Liver (tissue), 9 donors: Measurements from ENCODE around the gene ZNHIT2. TPM values are rescaled to one million over a fixed set of nuclear protein-coding genes. Genes with fewer than 3 reads are reported as not detected.

Source experiments
- DNase-seq: peaks from one replicate; pipeline ENCODE4 v3.0.0-alpha.2; 2017; ENCODE audit warnings: low spot score
- H3K27ac ChIP-seq, 2 donors: one replicate each; pipeline ENCODE4 v1.7.0; 2013; ENCODE audit warnings: inconsistent platforms in 2 of 2, low read length in 2 of 2, control low read depth in 1 of 2, low read depth in 1 of 2, mild to moderate bottlenecking in 1 of 2
- H3K27me3 ChIP-seq, 4 donors: one replicate each; pipeline versions ENCODE4 v1.6.1 to v1.7.0; 2013; ENCODE audit warnings: low read length in 3 of 4, inconsistent platforms in 1 of 4, mild to moderate bottlenecking in 1 of 4, moderate library complexity in 1 of 4; ENCODE audit not compliant: control insufficient read depth in 4 of 4, insufficient read depth in 4 of 4
- H3K36me3 ChIP-seq, 4 donors: one replicate each; pipeline versions ENCODE4 v1.6.1 to v1.7.0; 2013; ENCODE audit warnings: low read length in 3 of 4, mild to moderate bottlenecking in 3 of 4, low read depth in 1 of 4, moderate library complexity in 1 of 4; ENCODE audit not compliant: control insufficient read depth in 4 of 4, insufficient read depth in 3 of 4
- H3K4me1 ChIP-seq, 4 donors: one replicate each; pipeline versions ENCODE4 v1.6.1 to v1.7.0; 2013; ENCODE audit warnings: low read length in 3 of 4, mild to moderate bottlenecking in 3 of 4, moderate library complexity in 1 of 4; ENCODE audit not compliant: control insufficient read depth in 4 of 4, insufficient read depth in 4 of 4
- H3K4me3 ChIP-seq, 3 donors: one replicate each; pipeline versions ENCODE4 v1.6.1 to v1.7.0; 2013; ENCODE audit warnings: low read length in 3 of 3, control low read depth in 1 of 3, low read depth in 1 of 3, mild to moderate bottlenecking in 1 of 3
- H3K9ac ChIP-seq, 2 donors: one replicate each; pipeline ENCODE4 v1.7.0; 2013; ENCODE audit warnings: low read length in 2 of 2, mild to moderate bottlenecking in 2 of 2, moderate library complexity in 2 of 2, control low read depth in 1 of 2, low read depth in 1 of 2
- H3K9me3 ChIP-seq, 4 donors: one replicate each; pipeline versions ENCODE4 v1.6.1 to v1.7.0; 2013; ENCODE audit warnings: low read length in 3 of 4; ENCODE audit not compliant: control insufficient read depth in 4 of 4
- EGR1 ChIP-seq, 2 donors: IDR thresholded peaks; 2 replicates each; pipeline ENCODE4 v1.6.1; 2016 to 2018; ENCODE audit warnings: antibody characterized with exemption in 2 of 2, low read depth in 2 of 2
- FOXA1 ChIP-seq: IDR thresholded peaks from 2 replicates; pipeline ENCODE4 v1.6.1; 2016; ENCODE audit warnings: antibody characterized with exemption
- FOXA2 ChIP-seq: IDR thresholded peaks from 2 replicates; pipeline ENCODE4 v1.6.1; 2016; ENCODE audit warnings: antibody characterized with exemption
- GABPA ChIP-seq, 2 donors: IDR thresholded peaks in 1 of 2; conservative IDR thresholded peaks in 1 of 2; 2 replicates each; pipeline ENCODE4 v1.6.1; 2016; ENCODE audit warnings: antibody characterized with exemption in 2 of 2, mild to moderate bottlenecking in 1 of 2, moderate library complexity in 1 of 2
- HNF4A ChIP-seq, 2 donors: conservative IDR thresholded peaks; 2 replicates each; pipeline ENCODE4 v1.6.1; 2016; ENCODE audit warnings: antibody characterized with exemption in 2 of 2, mild to moderate bottlenecking in 2 of 2
- HNF4G ChIP-seq: IDR thresholded peaks from 2 replicates; pipeline ENCODE4 v1.6.1; 2016; ENCODE audit warnings: antibody characterized with exemption
- JUND ChIP-seq, 2 donors: IDR thresholded peaks; 2 replicates each; pipeline ENCODE4 v1.6.1; 2016; ENCODE audit warnings: antibody characterized with exemption in 2 of 2
- NR2F2 ChIP-seq: IDR thresholded peaks from 2 replicates; pipeline ENCODE4 v1.6.1; 2016; ENCODE audit warnings: antibody characterized with exemption
- RAD21 ChIP-seq, 2 donors: IDR thresholded peaks; 2 replicates each; pipeline ENCODE4 v1.6.1; 2016; ENCODE audit warnings: antibody characterized with exemption in 2 of 2, mild to moderate bottlenecking in 2 of 2
- RXRA ChIP-seq, 2 donors: IDR thresholded peaks; 2 replicates each; pipeline ENCODE4 v1.6.1; 2017 to 2018; ENCODE audit warnings: antibody characterized with exemption in 2 of 2, mild to moderate bottlenecking in 1 of 2
- SP1 ChIP-seq: IDR thresholded peaks from 2 replicates; pipeline ENCODE4 v1.6.1; 2018; ENCODE audit warnings: antibody characterized with exemption, mild to moderate bottlenecking
- TAF1 ChIP-seq: conservative IDR thresholded peaks from 2 replicates; pipeline ENCODE4 v1.6.1; 2016; ENCODE audit warnings: antibody characterized with exemption, mild to moderate bottlenecking
- YY1 ChIP-seq: IDR thresholded peaks from 2 replicates; pipeline ENCODE4 v1.6.1; 2016; ENCODE audit warnings: antibody characterized with exemption, mild to moderate bottlenecking
- WGBS: extraction: QIAGEN DNeasy Blood & Tissue Kit; methylation state at CpG from one replicate; pipeline ENCODE4 v1.1.7; 2013; 5-methylcytosine and 5-hydroxymethylcytosine counted together
- polyA plus RNA-seq, 2 donors: library from polyadenylated mRNA; stranded (reverse) in 1 of 2; unstranded in 1 of 2; fragments of 200-250 nt in 1 of 2; fragments of >200 nt in 1 of 2; fragmentation: Nextera tagmentation in 1 of 2; extraction: Ambion mirVana in 1 of 2; gene quantifications; one replicate each; pipeline versions ENCODE4 v1.2.1 to v1.2.3, GENCODE V29; 2013 to 2015
- total RNA-seq, 2 donors: library from RNA; depleted of rRNA; stranded (reverse); fragments of >200 nt; gene quantifications; one replicate each; pipeline ENCODE4 v1.2.3, GENCODE V29; 2014
- TF ChIP-seq, protein P1 (sequence below): IDR thresholded peaks from 2 replicates; pipeline ENCODE4 v1.6.1; 2016; ENCODE audit warnings: antibody characterized with exemption, mild to moderate bottlenecking
- TF ChIP-seq, protein P2 (sequence below): IDR thresholded peaks from 2 replicates; pipeline ENCODE4 v1.6.1; 2016; ENCODE audit warnings: antibody characterized with exemption
- TF ChIP-seq, protein P3 (sequence below): IDR thresholded peaks from 2 replicates; pipeline ENCODE4 v1.6.1; 2016; ENCODE audit warnings: antibody characterized with exemption
- TF ChIP-seq, protein P4 (sequence below): fragments of 150-350 bp; IDR thresholded peaks from 2 replicates; pipeline ENCODE4 v1.5.1; 2017; ENCODE audit warnings: improper control_type of control experiment, low read depth, low read length; ENCODE audit not compliant: missing input control
- TF ChIP-seq, protein P5 (sequence below): IDR thresholded peaks from 2 replicates; pipeline ENCODE4 v1.6.1; 2016; ENCODE audit warnings: antibody characterized with exemption
- donor health status: healthy.
- donor health status: healthy.
- donor health status: healthy.
- donor health status: healthy.
- donor health status: healthy.

ZNHIT2 gene
- total and polyA plus RNA-seq, 4 donors: 2.2 to 13.9 (median 6.1) TPM

DNA sequence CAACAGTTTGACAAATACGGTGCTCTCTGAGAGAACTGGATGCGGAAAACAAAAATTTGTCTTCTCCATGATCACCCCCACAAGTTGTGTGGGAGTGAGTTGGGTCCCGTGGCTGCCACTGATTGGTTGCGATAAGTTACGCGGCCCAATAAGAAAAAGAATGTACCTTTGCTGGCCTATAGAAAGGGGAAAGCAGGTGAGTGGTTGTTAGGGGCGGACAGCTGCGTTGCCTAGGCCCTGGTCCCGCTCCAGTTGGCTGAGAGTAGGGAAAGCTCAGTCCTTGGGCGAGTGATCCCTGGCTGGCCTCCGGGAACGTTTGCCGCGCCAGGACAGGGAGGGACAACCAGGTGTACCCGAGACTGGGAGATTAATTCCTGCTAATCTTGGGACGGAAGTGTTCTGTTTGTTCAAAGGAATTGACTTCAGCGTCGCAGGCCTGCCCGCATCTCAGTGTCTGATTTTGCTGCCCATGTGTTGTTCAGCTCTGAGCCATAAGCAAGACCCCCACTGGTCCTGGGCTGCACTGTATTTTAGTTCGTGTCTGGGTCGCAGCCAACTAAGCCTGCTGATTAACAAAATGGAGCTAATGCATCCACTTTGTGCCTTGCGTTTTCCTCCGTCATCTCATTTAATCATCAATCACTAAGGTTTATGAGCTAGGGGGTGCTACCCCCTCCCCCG lies 17.6 kb upstream of the ZNHIT2 start:
- TF ChIP-seq YY1: peak; percentile 37
- no peak for TF ChIP-seq JUND (IDR thresholded peaks at IDR 0.05)
- peak; percentile 68 for TF ChIP-seq TAF1
- TF ChIP-seq, protein P1, sequence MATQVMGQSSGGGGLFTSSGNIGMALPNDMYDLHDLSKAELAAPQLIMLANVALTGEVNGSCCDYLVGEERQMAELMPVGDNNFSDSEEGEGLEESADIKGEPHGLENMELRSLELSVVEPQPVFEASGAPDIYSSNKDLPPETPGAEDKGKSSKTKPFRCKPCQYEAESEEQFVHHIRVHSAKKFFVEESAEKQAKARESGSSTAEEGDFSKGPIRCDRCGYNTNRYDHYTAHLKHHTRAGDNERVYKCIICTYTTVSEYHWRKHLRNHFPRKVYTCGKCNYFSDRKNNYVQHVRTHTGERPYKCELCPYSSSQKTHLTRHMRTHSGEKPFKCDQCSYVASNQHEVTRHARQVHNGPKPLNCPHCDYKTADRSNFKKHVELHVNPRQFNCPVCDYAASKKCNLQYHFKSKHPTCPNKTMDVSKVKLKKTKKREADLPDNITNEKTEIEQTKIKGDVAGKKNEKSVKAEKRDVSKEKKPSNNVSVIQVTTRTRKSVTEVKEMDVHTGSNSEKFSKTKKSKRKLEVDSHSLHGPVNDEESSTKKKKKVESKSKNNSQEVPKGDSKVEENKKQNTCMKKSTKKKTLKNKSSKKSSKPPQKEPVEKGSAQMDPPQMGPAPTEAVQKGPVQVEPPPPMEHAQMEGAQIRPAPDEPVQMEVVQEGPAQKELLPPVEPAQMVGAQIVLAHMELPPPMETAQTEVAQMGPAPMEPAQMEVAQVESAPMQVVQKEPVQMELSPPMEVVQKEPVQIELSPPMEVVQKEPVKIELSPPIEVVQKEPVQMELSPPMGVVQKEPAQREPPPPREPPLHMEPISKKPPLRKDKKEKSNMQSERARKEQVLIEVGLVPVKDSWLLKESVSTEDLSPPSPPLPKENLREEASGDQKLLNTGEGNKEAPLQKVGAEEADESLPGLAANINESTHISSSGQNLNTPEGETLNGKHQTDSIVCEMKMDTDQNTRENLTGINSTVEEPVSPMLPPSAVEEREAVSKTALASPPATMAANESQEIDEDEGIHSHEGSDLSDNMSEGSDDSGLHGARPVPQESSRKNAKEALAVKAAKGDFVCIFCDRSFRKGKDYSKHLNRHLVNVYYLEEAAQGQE: no peak
- no peak for TF ChIP-seq GABPA (IDR thresholded peaks at IDR 0.05 in 1 of 2, conservative IDR thresholded peaks at IDR 0.05 in 1 of 2)
- TF ChIP-seq HNF4A (conservative IDR thresholded peaks at IDR 0.05): peak; percentile 43 to 71
- peak; percentile 47 to 72 for TF ChIP-seq EGR1 (IDR thresholded peaks at IDR 0.05; ENCODE audit: low read depth in 2 of 2)
- TF ChIP-seq, protein P2, sequence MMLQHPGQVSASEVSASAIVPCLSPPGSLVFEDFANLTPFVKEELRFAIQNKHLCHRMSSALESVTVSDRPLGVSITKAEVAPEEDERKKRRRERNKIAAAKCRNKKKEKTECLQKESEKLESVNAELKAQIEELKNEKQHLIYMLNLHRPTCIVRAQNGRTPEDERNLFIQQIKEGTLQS: no peak
- TF ChIP-seq RAD21 (IDR thresholded peaks at IDR 0.05): peak; percentile 47 to 68
- TF ChIP-seq, protein P3, sequence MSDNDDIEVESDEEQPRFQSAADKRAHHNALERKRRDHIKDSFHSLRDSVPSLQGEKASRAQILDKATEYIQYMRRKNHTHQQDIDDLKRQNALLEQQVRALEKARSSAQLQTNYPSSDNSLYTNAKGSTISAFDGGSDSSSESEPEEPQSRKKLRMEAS: peak; percentile 73
- no peak for TF ChIP-seq NR2F2
- TF ChIP-seq, protein P4, sequence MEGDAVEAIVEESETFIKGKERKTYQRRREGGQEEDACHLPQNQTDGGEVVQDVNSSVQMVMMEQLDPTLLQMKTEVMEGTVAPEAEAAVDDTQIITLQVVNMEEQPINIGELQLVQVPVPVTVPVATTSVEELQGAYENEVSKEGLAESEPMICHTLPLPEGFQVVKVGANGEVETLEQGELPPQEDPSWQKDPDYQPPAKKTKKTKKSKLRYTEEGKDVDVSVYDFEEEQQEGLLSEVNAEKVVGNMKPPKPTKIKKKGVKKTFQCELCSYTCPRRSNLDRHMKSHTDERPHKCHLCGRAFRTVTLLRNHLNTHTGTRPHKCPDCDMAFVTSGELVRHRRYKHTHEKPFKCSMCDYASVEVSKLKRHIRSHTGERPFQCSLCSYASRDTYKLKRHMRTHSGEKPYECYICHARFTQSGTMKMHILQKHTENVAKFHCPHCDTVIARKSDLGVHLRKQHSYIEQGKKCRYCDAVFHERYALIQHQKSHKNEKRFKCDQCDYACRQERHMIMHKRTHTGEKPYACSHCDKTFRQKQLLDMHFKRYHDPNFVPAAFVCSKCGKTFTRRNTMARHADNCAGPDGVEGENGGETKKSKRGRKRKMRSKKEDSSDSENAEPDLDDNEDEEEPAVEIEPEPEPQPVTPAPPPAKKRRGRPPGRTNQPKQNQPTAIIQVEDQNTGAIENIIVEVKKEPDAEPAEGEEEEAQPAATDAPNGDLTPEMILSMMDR: no peak
- TF ChIP-seq FOXA1: peak; percentile 47
- TF ChIP-seq SP1: peak; percentile 83
- peak; percentile 31 for TF ChIP-seq FOXA2
- TF ChIP-seq, protein P5, sequence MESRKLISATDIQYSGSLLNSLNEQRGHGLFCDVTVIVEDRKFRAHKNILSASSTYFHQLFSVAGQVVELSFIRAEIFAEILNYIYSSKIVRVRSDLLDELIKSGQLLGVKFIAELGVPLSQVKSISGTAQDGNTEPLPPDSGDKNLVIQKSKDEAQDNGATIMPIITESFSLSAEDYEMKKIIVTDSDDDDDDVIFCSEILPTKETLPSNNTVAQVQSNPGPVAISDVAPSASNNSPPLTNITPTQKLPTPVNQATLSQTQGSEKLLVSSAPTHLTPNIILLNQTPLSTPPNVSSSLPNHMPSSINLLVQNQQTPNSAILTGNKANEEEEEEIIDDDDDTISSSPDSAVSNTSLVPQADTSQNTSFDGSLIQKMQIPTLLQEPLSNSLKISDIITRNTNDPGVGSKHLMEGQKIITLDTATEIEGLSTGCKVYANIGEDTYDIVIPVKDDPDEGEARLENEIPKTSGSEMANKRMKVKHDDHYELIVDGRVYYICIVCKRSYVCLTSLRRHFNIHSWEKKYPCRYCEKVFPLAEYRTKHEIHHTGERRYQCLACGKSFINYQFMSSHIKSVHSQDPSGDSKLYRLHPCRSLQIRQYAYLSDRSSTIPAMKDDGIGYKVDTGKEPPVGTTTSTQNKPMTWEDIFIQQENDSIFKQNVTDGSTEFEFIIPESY: no peak
- TF ChIP-seq HNF4G: no peak
- peak in 1 of 2 donors; percentile 82 for TF ChIP-seq RXRA (IDR thresholded peaks at IDR 0.05)
- peak overlapping the region; percentile 99 to 100 for H3K27ac ChIP-seq
- peaks cover 0 to 46% (median 30%) of the 10 kb centered on the region in 4 donors for H3K4me1 ChIP-seq
- no peaks in the 10 kb centered on the region for H3K27me3 ChIP-seq
- DNase-seq: peak; percentile 84
- H3K36me3 ChIP-seq: peaks cover 22 to 29% (median 24%) of the 10 kb centered on the region in 4 donors
- H3K4me3 ChIP-seq: peak overlapping the region; percentile 80 to 95 (median 90)
- no peaks in the 10 kb centered on the region for H3K9me3 ChIP-seq
- 1% methylated on average over 24 of the region's 24 CpGs for WGBS
- peak overlapping the region; percentile 96 to 100 for H3K9ac ChIP-seq
